Neural progenitor cell (in vitro differentiated cells): ENCODE results near the gene SHC3. TPM values are rescaled to one million over a fixed set of nuclear protein-coding genes. Genes with fewer than 3 reads are reported as not detected.

ENCODE experiments used
- DNase-seq: peaks from one replicate; pipeline ENCODE4 v3.0.0-alpha.2; 2016; ENCODE audit warnings: low spot score
- H2AFZ ChIP-seq: fragments of 200-600 bp; sonication (generic); replicated peaks from 2 replicates; pipeline ENCODE4 v1.6.1; 2016; ENCODE audit warnings: antibody characterized with exemption
- H3F3A ChIP-seq: fragments of 200-600 bp; sonication (generic); 2 replicates; pipeline ENCODE4 v1.6.1; 2016; ENCODE audit warnings: antibody characterized with exemption, low read depth
- H3K27ac ChIP-seq: fragments of 200-600 bp; sonication (generic); 2 replicates; pipeline ENCODE4 v1.5.1; 2016; ENCODE audit warnings: mild to moderate bottlenecking
- H3K27me3 ChIP-seq: fragments of 200-600 bp; sonication (generic); 2 replicates; pipeline ENCODE4 v1.6.1; 2016; ENCODE audit warnings: mild to moderate bottlenecking, moderate library complexity
- H3K36me3 ChIP-seq: fragments of 200-600 bp; sonication (generic); 2 replicates; pipeline ENCODE4 v1.5.1; 2016
- H3K4me1 ChIP-seq: fragments of 200-600 bp; sonication (generic); 2 replicates; pipeline ENCODE4 v1.6.1; 2016; ENCODE audit warnings: mixed run types
- H3K4me2 ChIP-seq: fragments of 200-600 bp; sonication (generic); 2 replicates; pipeline ENCODE4 v1.6.1; 2016
- H3K4me3 ChIP-seq: fragments of 200-600 bp; sonication (generic); 2 replicates; pipeline ENCODE4 v1.5.1; 2016
- H3K79me2 ChIP-seq: fragments of 200-600 bp; sonication (generic); 2 replicates; pipeline ENCODE4 v1.6.1; 2016; ENCODE audit warnings: low read depth
- H3K9ac ChIP-seq: fragments of 200-600 bp; sonication (generic); 2 replicates; pipeline ENCODE4 v1.6.1; 2016
- H3K9me3 ChIP-seq: fragments of 200-600 bp; sonication (generic); 2 replicates; pipeline ENCODE4 v1.5.1; 2016; ENCODE audit warnings: low read depth
- H4K20me1 ChIP-seq: fragments of 200-600 bp; sonication (generic); 2 replicates; pipeline ENCODE4 v1.6.1; 2016; ENCODE audit warnings: low read depth
- H3K27ac Mint-ChIP-seq: 3 replicates; pipeline ENCODE4 v1.8.0; 2021; ENCODE audit warnings: mixed read lengths
- H3K27me3 Mint-ChIP-seq: 2 replicates; pipeline ENCODE4 v1.8.0; 2022; ENCODE audit warnings: low read depth, mild to moderate bottlenecking, inconsistent platforms, moderate library complexity, mixed read lengths; ENCODE audit not compliant: insufficient read depth
- H3K36me3 Mint-ChIP-seq: 3 replicates; pipeline ENCODE4 v1.8.0; 2021; ENCODE audit warnings: mixed read lengths
- H3K4me1 Mint-ChIP-seq: 3 replicates; pipeline ENCODE4 v1.8.0; 2021; ENCODE audit warnings: mixed read lengths
- H3K4me3 Mint-ChIP-seq: 3 replicates; pipeline ENCODE4 v1.8.0; 2021; ENCODE audit warnings: mild to moderate bottlenecking, moderate library complexity, mixed read lengths
- H3K9me3 Mint-ChIP-seq: 3 replicates; pipeline ENCODE4 v1.8.0; 2020; ENCODE audit warnings: mixed read lengths
- EZH2 ChIP-seq: fragments of 200-600 bp; sonication (generic); IDR thresholded peaks from 2 replicates; pipeline ENCODE4 v1.6.1; 2017; ENCODE audit warnings: antibody characterized with exemption, mild to moderate bottlenecking, moderate library complexity
- EZH2phosphoT487 ChIP-seq: fragments of 200-600 bp; sonication (generic); IDR thresholded peaks from 2 replicates; pipeline ENCODE4 v1.6.1; 2017; ENCODE audit warnings: antibody characterized with exemption
- total RNA-seq: library from RNA; depleted of rRNA; stranded (reverse); fragments of >200 nt; gene quantifications from 2 replicates; pipeline ENCODE4 v1.2.3, GENCODE V29; 2015; ENCODE audit warnings: low replicate concordance
- TF ChIP-seq, protein P1 (sequence below): fragments of 200-600 bp; sonication (generic); IDR thresholded peaks from 2 replicates; pipeline ENCODE4 v1.5.1; 2017; ENCODE audit warnings: antibody characterized with exemption, mild to moderate bottlenecking

The SHC3 gene
- total RNA-seq, 1 donor from 2014 or later: 0.64 TPM

DNA sequence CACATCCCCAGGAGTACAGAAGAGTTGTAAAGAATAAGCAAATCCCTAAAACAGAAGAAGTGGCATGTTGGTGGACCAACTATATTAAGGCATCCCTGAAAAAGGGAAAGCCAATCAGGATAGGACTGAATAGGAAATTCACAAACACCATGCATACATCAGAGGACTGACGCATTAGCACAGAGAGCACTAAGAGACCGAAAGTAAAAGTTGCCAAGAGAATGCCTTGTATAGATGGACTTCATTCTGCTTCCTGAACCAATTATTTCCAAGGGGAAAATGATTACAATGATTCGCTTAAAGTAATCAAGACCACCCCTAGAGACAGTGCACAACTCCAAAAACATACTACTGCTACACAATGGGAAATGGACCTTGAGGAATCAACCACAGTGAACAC lies 33.5 kb downstream of the SHC3 start:
- H3K79me2 ChIP-seq: no peaks in the 10 kb centered on the region
- H3K27me3 Mint-ChIP-seq: peaks cover 5% of the 10 kb centered on the region
- no peak overlapping the region for H3K27ac ChIP-seq

DNA sequence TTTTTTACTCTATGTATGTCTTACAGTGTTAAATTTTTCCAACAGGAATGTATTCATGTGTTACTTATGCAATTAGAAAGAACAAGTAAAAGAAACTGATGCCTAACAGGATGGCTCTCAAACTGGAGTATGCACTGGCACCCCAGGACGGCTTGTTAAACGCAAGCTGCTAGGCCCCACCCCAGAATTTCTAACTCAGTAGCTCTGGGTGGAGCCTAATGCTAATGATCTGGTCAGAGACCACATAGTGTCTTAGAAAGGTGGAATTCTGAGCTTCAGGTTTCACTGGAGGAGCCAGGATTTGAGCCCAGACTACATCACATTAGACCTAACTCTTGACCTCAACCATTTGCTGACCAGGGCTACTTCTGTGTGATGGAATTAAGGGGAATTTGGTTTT lies 34.4 kb downstream of the SHC3 start:
- H3K27me3 ChIP-seq: no peaks in the 10 kb centered on the region
- no peaks in the 10 kb centered on the region for H4K20me1 ChIP-seq
- no peak for DNase-seq
- H3K4me3 ChIP-seq: no peak overlapping the region
- H3K27ac Mint-ChIP-seq: no peak overlapping the region
- no peaks in the 10 kb centered on the region for H3K4me1 Mint-ChIP-seq
- TF ChIP-seq, protein P1, sequence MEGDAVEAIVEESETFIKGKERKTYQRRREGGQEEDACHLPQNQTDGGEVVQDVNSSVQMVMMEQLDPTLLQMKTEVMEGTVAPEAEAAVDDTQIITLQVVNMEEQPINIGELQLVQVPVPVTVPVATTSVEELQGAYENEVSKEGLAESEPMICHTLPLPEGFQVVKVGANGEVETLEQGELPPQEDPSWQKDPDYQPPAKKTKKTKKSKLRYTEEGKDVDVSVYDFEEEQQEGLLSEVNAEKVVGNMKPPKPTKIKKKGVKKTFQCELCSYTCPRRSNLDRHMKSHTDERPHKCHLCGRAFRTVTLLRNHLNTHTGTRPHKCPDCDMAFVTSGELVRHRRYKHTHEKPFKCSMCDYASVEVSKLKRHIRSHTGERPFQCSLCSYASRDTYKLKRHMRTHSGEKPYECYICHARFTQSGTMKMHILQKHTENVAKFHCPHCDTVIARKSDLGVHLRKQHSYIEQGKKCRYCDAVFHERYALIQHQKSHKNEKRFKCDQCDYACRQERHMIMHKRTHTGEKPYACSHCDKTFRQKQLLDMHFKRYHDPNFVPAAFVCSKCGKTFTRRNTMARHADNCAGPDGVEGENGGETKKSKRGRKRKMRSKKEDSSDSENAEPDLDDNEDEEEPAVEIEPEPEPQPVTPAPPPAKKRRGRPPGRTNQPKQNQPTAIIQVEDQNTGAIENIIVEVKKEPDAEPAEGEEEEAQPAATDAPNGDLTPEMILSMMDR: no peak
- no peak for TF ChIP-seq EZH2phosphoT487
- H3K27ac ChIP-seq: no peak overlapping the region
- peaks cover 28% of the 10 kb centered on the region for H3K9me3 Mint-ChIP-seq
- no peak overlapping the region for H3K4me2 ChIP-seq
- H3K36me3 Mint-ChIP-seq: peaks cover 46% of the 10 kb centered on the region
- H3K9ac ChIP-seq: no peak overlapping the region
- H3K79me2 ChIP-seq: no peaks in the 10 kb centered on the region
- H3K4me1 ChIP-seq: no peaks in the 10 kb centered on the region
- H3K27me3 Mint-ChIP-seq: peaks cover 5% of the 10 kb centered on the region
- H3F3A ChIP-seq: no peaks in the 10 kb centered on the region
- no peaks in the 10 kb centered on the region for H3K36me3 ChIP-seq
- no peaks in the 10 kb centered on the region for H3K9me3 ChIP-seq
- no peak overlapping the region for H3K4me3 Mint-ChIP-seq
- no peak overlapping the region for H2AFZ ChIP-seq

More for the DNA sequence above, 33.5 kb downstream of the SHC3 start:
- H3K27me3 ChIP-seq: no peaks in the 10 kb centered on the region
- no peak for TF ChIP-seq EZH2
- TF ChIP-seq EZH2phosphoT487: no peak
- TF ChIP-seq, protein P1: no peak
- no peaks in the 10 kb centered on the region for H3K4me1 ChIP-seq
- H4K20me1 ChIP-seq: no peaks in the 10 kb centered on the region
- no peak for DNase-seq
- H3K9ac ChIP-seq: no peak overlapping the region
- H3K4me2 ChIP-seq: no peak overlapping the region
- Mint-ChIP-seq H3K9me3 (peaks cover 28% of the 10 kb centered on the region), H3K4me1 (no peaks in the 10 kb centered on the region), H3K27ac (no peak overlapping the region), H3K4me3 (no peak overlapping the region), H3K36me3 (peaks cover 44% of the 10 kb centered on the region)
- H3K9me3 ChIP-seq: no peaks in the 10 kb centered on the region
- H3K36me3 ChIP-seq: no peaks in the 10 kb centered on the region
- H3K4me3 ChIP-seq: no peak overlapping the region
- no peak overlapping the region for H2AFZ ChIP-seq
- no peaks in the 10 kb centered on the region for H3F3A ChIP-seq

DNA sequence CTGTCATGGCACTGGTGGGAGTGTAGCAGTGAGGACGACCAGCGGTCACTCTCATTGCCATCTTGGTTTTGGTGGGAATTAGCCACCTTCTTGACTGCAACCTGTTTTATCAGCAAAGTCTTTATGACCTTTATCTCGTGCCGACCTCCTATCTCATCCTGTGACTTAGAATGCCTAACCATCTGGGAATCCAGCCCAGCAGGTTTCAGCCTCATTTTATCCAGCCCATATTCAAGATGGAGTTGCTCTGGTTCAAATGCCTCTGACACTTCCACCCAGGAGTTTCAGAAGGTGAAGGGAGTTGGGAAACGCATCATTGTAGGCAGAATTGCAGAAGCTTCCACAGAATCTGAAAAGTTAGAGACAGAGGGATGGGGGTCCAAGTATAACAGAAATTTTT lies 35.4 kb downstream of the SHC3 start:
- Histone ChIP-seq H3F3A (no peaks in the 10 kb centered on the region), H3K27ac (no peak overlapping the region), H3K4me3 (no peak overlapping the region), H4K20me1 (no peaks in the 10 kb centered on the region), H3K27me3 (no peaks in the 10 kb centered on the region), H3K4me2 (no peak overlapping the region), H3K79me2 (no peaks in the 10 kb centered on the region), H3K9me3 (no peaks in the 10 kb centered on the region), H3K36me3 (no peaks in the 10 kb centered on the region), H2AFZ (no peak overlapping the region), H3K9ac (no peak overlapping the region), H3K4me1 (no peaks in the 10 kb centered on the region)
- H3K36me3 Mint-ChIP-seq: peaks cover 54% of the 10 kb centered on the region
- H3K27me3 Mint-ChIP-seq: peaks cover 5% of the 10 kb centered on the region
- H3K4me3 Mint-ChIP-seq: no peak overlapping the region
- no peaks in the 10 kb centered on the region for H3K4me1 Mint-ChIP-seq
- no peak for TF ChIP-seq EZH2
- TF ChIP-seq EZH2phosphoT487: no peak
- TF ChIP-seq, protein P1: no peak
- no peak for DNase-seq
- no peak overlapping the region for H3K27ac Mint-ChIP-seq
- peaks cover 28% of the 10 kb centered on the region for H3K9me3 Mint-ChIP-seq
